ENCODE results near the gene SERP1. TPM values are rescaled to one million over a fixed set of nuclear protein-coding genes. Genes with fewer than 3 reads are reported as not detected.

The SERP1 gene
- polyA plus RNA-seq, 1 donor, result 145 TPM

DNA sequence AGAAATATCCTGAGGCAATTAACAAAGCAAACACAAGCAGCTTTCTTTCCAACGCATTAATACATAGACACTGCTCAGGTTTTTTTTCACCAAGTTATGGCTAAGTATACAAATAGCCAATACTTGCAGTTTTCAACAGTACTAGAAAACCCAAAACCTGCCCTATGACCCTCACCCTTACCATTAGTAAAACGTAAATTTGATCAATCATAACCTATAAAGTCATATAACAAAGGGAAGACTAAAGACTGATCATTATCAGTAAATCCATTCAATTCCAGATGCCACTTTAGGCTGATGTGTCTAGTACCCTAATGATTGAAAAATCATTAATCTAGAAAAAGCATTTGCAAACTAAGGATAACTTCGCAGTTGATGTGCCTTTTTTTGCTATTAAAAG, 3.2 kb downstream of the SERP1 start:
- peaks cover 4% of the 10 kb centered on the region for H3K9me3 ChIP-seq (ENCODE audit: control insufficient read depth, low read depth, low read length)
- WGBS (ENCODE audit: insufficient coverage, low lambda C conversion rate), result 94% methylated on average over 3 of the region's 3 CpGs
- peaks cover 6% of the 10 kb centered on the region for H3K4me1 ChIP-seq (ENCODE audit: control insufficient read depth, insufficient read depth, low read length)
- H3K27me3 ChIP-seq (ENCODE audit: control insufficient read depth, insufficient read depth, low read length), result no peaks in the 10 kb centered on the region
- peaks cover 7% of the 10 kb centered on the region for H3K36me3 ChIP-seq (ENCODE audit: control insufficient read depth, insufficient read depth, low read length)
- DNase-seq, result no peak
- no peak overlapping the region for H3K4me3 ChIP-seq (ENCODE audit: low read length)
- no peak overlapping the region for H3K27ac ChIP-seq (ENCODE audit: low read length)

DNA sequence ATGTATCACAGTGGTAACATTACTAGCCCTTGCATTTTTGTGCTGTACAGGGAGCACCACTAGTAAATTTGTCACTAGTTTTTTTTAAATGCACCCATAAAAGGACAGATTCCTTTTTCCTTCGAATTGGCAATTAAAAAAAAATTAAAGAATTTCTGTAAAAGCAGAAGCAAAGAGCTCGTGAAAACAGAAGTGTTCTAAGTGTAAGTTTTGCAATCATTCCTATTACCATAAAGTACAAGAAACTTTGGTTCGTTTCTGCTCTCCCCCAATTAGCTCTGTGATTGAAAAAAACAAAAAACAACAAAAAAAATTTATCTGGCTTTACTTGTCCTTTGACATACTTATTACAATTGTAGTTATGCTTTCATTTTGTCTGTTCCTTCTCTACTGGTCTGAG, 5.3 kb downstream of the SERP1 start:
- H3K27ac ChIP-seq (ENCODE audit: low read length), result no peak overlapping the region
- no peaks in the 10 kb centered on the region for H3K4me1 ChIP-seq (ENCODE audit: control insufficient read depth, insufficient read depth, low read length)
- peaks cover 7% of the 10 kb centered on the region for H3K36me3 ChIP-seq (ENCODE audit: control insufficient read depth, insufficient read depth, low read length)
- 93% methylated on average over 3 of the region's 3 CpGs for WGBS (ENCODE audit: insufficient coverage, low lambda C conversion rate)
- H3K4me3 ChIP-seq (ENCODE audit: low read length), result no peak overlapping the region
- no peaks in the 10 kb centered on the region for H3K27me3 ChIP-seq (ENCODE audit: control insufficient read depth, insufficient read depth, low read length)
- peaks cover 4% of the 10 kb centered on the region for H3K9me3 ChIP-seq (ENCODE audit: control insufficient read depth, low read depth, low read length)
- no peak for DNase-seq

DNA sequence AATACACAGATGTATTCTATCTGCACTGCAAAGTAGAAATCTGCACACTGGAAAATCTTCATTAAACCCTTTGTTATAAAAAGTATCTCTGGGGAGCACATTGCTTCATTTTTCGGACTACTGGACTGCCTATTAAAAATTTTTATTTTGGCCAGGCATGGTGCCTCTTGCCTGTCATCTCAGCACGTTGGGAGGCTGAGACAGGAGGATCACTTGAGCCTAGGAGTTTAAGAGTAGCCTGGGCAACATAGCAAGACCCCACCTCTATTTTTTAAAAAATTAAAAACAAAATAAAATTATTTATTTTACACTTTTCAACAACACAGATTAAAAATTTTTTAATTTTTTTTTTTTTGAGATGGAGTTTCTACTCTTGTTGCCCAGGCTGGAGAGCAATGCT, 6.0 kb downstream of the SERP1 start:
- no peak for DNase-seq
- Histone ChIP-seq H3K27me3 (ENCODE audit: control insufficient read depth, insufficient read depth, low read length) (no peaks in the 10 kb centered on the region), H3K27ac (ENCODE audit: low read length) (no peak overlapping the region), H3K4me3 (ENCODE audit: low read length) (no peak overlapping the region), H3K9me3 (ENCODE audit: control insufficient read depth, low read depth, low read length) (no peaks in the 10 kb centered on the region), H3K4me1 (ENCODE audit: control insufficient read depth, insufficient read depth, low read length) (no peaks in the 10 kb centered on the region), H3K36me3 (ENCODE audit: control insufficient read depth, insufficient read depth, low read length) (peaks cover 7% of the 10 kb centered on the region)
- no CpG with 5 or more reads among the region's 2 CpGs for WGBS (ENCODE audit: insufficient coverage, low lambda C conversion rate)

DNA sequence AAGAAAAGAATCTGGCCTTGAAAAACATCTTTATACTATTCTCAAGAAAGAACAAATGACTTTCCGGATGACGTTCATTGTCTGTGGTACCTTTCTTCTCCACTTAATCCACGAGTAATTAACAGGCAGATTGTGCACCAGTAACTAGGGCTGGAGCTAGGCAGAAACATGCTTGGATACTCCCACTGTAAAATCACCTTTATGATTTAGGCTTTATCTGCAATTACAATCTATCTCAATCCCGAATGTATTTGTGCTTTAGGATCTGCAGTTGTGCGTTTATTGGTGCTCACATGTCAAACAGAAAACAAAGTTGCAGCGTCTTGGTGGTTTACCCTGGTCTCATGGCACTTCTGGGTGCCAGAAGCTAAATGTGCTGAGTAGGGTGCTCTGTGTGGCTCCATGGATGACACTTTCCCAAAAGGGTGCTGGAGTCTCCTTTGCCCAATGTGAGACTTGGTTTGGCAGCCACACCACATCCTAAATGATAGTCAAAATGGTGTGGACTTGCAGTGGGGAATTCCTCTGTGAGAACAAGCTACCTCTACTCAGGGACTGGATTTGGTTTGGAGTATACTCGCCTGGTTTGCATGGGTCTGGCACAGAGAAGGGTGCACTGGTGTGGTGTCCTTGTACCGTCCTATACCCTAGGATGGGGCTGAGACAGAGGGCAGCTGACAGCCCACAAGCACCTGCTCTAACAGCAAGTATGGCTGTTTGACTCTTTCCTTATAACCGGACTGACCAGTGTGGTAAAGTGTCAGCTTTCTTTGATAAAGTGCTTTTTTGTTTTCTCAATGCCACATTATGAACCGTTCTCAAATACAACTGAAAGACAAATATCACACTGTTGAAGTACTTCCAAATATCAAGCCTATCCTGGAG, 7.7 kb downstream of the SERP1 start:
- Histone ChIP-seq H3K4me3 (ENCODE audit: low read length) (no peak overlapping the region), H3K27me3 (ENCODE audit: control insufficient read depth, insufficient read depth, low read length) (no peaks in the 10 kb centered on the region), H3K36me3 (ENCODE audit: control insufficient read depth, insufficient read depth, low read length) (peaks cover 7% of the 10 kb centered on the region), H3K27ac (ENCODE audit: low read length) (no peak overlapping the region), H3K9me3 (ENCODE audit: control insufficient read depth, low read depth, low read length) (no peaks in the 10 kb centered on the region), H3K4me1 (ENCODE audit: control insufficient read depth, insufficient read depth, low read length) (no peaks in the 10 kb centered on the region)
- WGBS (ENCODE audit: insufficient coverage, low lambda C conversion rate), result 100% methylated on average over 2 of the region's 10 CpGs
- no peak for DNase-seq

DNA sequence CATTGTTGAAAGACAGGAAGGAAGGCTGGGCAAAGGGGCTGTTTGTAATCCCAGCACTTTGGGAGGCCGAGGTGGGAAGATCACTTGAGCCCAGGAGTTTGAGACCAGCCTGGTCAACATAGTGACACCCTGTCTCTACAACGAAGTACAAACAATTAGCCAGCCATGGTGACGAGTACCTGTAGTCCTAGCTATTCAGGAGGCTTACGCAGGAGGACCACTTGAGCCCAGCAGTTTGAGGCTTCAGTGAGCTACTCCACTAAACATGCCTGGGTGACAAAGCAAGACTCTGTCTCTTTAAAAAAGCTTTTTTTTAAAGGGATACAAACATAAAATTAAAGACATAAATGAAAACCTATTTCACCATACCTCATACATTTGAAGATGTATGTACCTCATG, 11.1 kb downstream of the SERP1 start:
- H3K36me3 ChIP-seq (ENCODE audit: control insufficient read depth, insufficient read depth, low read length), result no peaks in the 10 kb centered on the region
- no peaks in the 10 kb centered on the region for H3K27me3 ChIP-seq (ENCODE audit: control insufficient read depth, insufficient read depth, low read length)
- H3K4me1 ChIP-seq (ENCODE audit: control insufficient read depth, insufficient read depth, low read length), result no peaks in the 10 kb centered on the region
- no peak overlapping the region for H3K4me3 ChIP-seq (ENCODE audit: low read length)
- no peaks in the 10 kb centered on the region for H3K9me3 ChIP-seq (ENCODE audit: control insufficient read depth, low read depth, low read length)
- WGBS (ENCODE audit: insufficient coverage, low lambda C conversion rate), result no CpG with 5 or more reads among the region's 4 CpGs
- H3K27ac ChIP-seq (ENCODE audit: low read length), result no peak overlapping the region
- no peak for DNase-seq

DNA sequence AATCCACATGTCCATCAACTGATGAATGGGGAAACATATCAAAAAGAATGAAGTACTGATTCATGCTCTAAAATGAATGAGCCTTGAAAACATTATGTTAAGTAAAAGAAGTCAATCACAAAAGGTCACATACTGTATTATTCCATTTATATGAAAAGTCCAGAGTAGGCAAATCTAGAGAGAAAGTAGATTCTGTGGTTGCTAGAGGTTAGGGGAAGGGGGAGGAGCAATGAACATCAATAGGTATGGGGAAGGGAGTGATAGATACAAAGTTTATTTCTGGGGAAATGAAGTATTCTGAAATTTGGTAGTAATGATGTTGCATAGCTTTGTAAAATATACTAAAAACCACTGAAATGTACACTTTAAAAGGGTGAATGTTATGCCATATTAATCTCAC, 14.5 kb downstream of the SERP1 start:
- Histone ChIP-seq H3K4me1 (ENCODE audit: control insufficient read depth, insufficient read depth, low read length) (no peaks in the 10 kb centered on the region), H3K9me3 (ENCODE audit: control insufficient read depth, low read depth, low read length) (no peaks in the 10 kb centered on the region), H3K27me3 (ENCODE audit: control insufficient read depth, insufficient read depth, low read length) (no peaks in the 10 kb centered on the region), H3K36me3 (ENCODE audit: control insufficient read depth, insufficient read depth, low read length) (no peaks in the 10 kb centered on the region), H3K4me3 (ENCODE audit: low read length) (no peak overlapping the region), H3K27ac (ENCODE audit: low read length) (no peak overlapping the region)
- DNase-seq, result no peak

DNA sequence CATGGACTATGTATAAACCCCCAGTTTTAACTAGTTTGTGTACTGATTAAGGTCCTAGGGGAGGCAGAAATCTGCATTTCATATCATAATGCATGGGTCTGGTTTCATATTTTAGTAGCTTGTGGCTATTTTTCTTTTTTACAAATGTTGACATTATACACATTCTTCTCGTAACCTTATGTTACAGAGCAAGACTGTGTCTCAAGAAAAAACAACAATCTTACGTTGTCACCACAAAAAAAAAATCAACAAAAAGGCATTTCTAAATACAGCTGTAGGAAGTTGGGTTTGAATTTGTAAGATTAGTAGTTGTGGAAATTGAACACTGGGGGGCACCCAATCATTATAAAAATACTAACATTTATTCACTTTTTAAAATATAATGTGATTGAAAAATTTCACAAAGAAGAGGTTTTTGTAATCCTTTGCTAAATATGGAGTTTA, 17.9 kb downstream of the SERP1 start:
- Histone ChIP-seq H3K4me1 (ENCODE audit: control insufficient read depth, insufficient read depth, low read length) (no peaks in the 10 kb centered on the region), H3K36me3 (ENCODE audit: control insufficient read depth, insufficient read depth, low read length) (no peaks in the 10 kb centered on the region), H3K9me3 (ENCODE audit: control insufficient read depth, low read depth, low read length) (no peaks in the 10 kb centered on the region), H3K27me3 (ENCODE audit: control insufficient read depth, insufficient read depth, low read length) (no peaks in the 10 kb centered on the region), H3K4me3 (ENCODE audit: low read length) (no peak overlapping the region), H3K27ac (ENCODE audit: low read length) (no peak overlapping the region)
- no peak for DNase-seq
- 80% methylated on average over 1 of the region's 2 CpGs for WGBS (ENCODE audit: insufficient coverage, low lambda C conversion rate)

DNA sequence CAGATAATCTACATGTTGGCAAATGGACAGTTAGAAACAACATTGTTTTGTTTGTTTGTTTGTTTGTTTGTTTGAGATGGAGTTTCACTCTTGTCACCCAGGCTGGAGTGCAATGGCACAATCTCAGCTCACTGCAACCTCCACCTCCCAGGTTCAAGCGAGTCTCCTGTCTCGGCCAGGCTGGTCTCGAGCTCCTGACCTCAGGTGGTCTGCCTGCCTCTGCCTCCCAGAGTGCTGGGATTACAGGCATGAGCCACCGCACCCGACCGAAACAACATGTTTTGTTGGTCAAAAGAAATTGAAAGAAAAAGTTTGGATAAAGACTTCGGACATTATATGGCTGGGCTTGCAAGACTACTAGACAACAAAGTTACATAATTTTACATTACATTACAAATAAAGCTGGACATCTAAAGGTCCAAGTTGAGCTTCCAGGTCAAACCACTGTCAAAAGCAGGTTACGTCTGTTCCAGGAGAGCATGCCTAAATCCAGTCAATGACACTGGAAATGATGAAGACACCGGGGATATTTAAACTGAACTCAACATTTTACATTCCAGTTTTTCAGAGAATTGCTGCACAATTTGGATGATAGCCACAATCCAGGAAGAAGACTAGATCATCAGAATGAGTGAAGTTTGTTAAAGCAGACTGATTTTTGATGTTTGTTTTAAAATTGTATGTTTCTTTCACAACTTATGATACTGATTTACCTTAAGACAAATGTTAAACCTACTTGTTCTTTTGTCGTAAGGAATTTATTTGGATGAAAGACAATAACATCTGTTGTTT, 18.6 kb downstream of the SERP1 start:
- 82% methylated on average over 4 of the region's 10 CpGs for WGBS (ENCODE audit: insufficient coverage, low lambda C conversion rate)
- Histone ChIP-seq H3K4me1 (ENCODE audit: control insufficient read depth, insufficient read depth, low read length) (no peaks in the 10 kb centered on the region), H3K36me3 (ENCODE audit: control insufficient read depth, insufficient read depth, low read length) (no peaks in the 10 kb centered on the region), H3K27ac (ENCODE audit: low read length) (no peak overlapping the region), H3K27me3 (ENCODE audit: control insufficient read depth, insufficient read depth, low read length) (no peaks in the 10 kb centered on the region), H3K4me3 (ENCODE audit: low read length) (no peak overlapping the region), H3K9me3 (ENCODE audit: control insufficient read depth, low read depth, low read length) (no peaks in the 10 kb centered on the region)
- DNase-seq, result no peak

DNA sequence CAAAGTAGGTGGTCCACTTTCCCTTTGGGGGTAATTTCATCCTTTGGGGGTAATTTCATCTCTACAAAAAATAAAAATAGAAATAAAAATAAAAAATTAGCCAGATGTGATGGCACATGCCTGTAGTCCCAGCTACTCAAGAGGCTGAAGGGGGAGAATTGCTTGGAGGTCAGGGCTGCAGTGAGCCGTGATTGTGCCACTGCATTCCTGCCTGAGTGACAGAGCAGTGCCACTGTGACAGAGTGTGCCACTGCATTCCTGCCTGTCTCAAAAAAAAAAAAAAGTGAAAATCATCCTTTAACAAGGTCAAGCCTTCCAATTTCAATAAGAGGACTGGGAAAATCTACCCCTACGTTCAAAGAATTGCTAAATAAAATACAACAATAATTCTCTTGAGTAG, 22.8 kb downstream of the SERP1 start:
- WGBS (ENCODE audit: insufficient coverage, low lambda C conversion rate), result 100% methylated on average over 1 of the region's 2 CpGs
- no peaks in the 10 kb centered on the region for H3K36me3 ChIP-seq (ENCODE audit: control insufficient read depth, insufficient read depth, low read length)

DNA sequence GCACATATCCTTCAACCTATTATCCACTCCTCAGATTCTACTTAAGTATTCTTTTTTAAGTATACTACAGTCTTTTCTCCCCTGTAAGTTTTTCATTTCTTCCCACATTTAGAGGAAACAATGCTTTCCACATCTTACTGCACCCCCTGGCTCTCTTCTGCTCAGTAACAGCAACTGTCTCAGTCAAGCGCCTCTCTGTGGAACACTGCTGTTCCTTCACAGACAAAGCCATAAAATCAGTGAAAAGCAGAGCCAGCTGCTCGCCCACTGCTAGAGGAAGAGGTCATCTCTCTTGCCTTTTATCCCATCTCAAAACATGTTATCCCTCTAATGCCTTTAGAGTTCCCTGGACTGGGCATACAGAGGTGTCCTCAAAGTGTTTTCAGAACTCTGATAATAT, 24.8 kb downstream of the SERP1 start:
- peaks cover 2% of the 10 kb centered on the region for H3K4me1 ChIP-seq (ENCODE audit: control insufficient read depth, insufficient read depth, low read length)
- WGBS (ENCODE audit: insufficient coverage, low lambda C conversion rate), result no CpG with 5 or more reads among the region's 2 CpGs
- H3K27me3 ChIP-seq (ENCODE audit: control insufficient read depth, insufficient read depth, low read length), result no peaks in the 10 kb centered on the region
- no peak overlapping the region for H3K27ac ChIP-seq (ENCODE audit: low read length)
- H3K9me3 ChIP-seq (ENCODE audit: control insufficient read depth, low read depth, low read length), result no peaks in the 10 kb centered on the region
- H3K4me3 ChIP-seq (ENCODE audit: low read length), result no peak overlapping the region
- no peaks in the 10 kb centered on the region for H3K36me3 ChIP-seq (ENCODE audit: control insufficient read depth, insufficient read depth, low read length)
- DNase-seq, result no peak

More for the DNA sequence above, 22.8 kb downstream of the SERP1 start:
- Histone ChIP-seq H3K9me3 (ENCODE audit: control insufficient read depth, low read depth, low read length) (no peaks in the 10 kb centered on the region), H3K4me3 (ENCODE audit: low read length) (no peak overlapping the region), H3K27ac (ENCODE audit: low read length) (no peak overlapping the region), H3K4me1 (ENCODE audit: control insufficient read depth, insufficient read depth, low read length) (peaks cover 2% of the 10 kb centered on the region), H3K27me3 (ENCODE audit: control insufficient read depth, insufficient read depth, low read length) (no peaks in the 10 kb centered on the region)
- DNase-seq, result no peak
